Smooth muscle cell (in vitro differentiated cells): Measurements from ENCODE around the gene LRRC36. TPM values are rescaled to one million over a fixed set of nuclear protein-coding genes. Genes with fewer than 3 reads are reported as not detected.

Experiments used
- DNase-seq: peaks from one replicate; lab custom pipeline; 2025; ENCODE audit not compliant: unreplicated experiment; lab: John Stamatoyannopoulos, UW
- H2AFZ ChIP-seq: fragments of 200-600 bp; sonication (generic); 2 replicates; pipeline ENCODE4 v1.6.0; 2016; ENCODE audit warnings: antibody characterized with exemption, low read depth, mild to moderate bottlenecking
- H3F3A ChIP-seq: fragments of 200-600 bp; sonication (generic); 2 replicates; pipeline ENCODE4 v1.6.0; 2017; ENCODE audit warnings: antibody characterized with exemption, low read depth
- H3K27ac ChIP-seq: fragments of 200-600 bp; sonication (generic); 2 replicates; pipeline ENCODE4 v1.5.1; 2016; ENCODE audit warnings: low read depth, mild to moderate bottlenecking
- H3K27me3 ChIP-seq: fragments of 200-600 bp; sonication (generic); 2 replicates; pipeline ENCODE4 v1.6.1; 2016; ENCODE audit warnings: low read depth, mild to moderate bottlenecking
- H3K36me3 ChIP-seq: fragments of 200-600 bp; sonication (generic); 2 replicates; pipeline ENCODE4 v1.5.1; 2016; ENCODE audit warnings: low read depth
- H3K4me1 ChIP-seq: fragments of 200-600 bp; sonication (generic); 2 replicates; pipeline ENCODE4 v1.5.1; 2016; ENCODE audit warnings: low read depth
- H3K4me2 ChIP-seq: fragments of 200-600 bp; sonication (generic); 2 replicates; pipeline ENCODE4 v1.6.0; 2016; ENCODE audit warnings: mild to moderate bottlenecking
- H3K4me3 ChIP-seq: fragments of 200-600 bp; sonication (generic); 2 replicates; pipeline ENCODE4 v1.5.1; 2016; ENCODE audit warnings: mild to moderate bottlenecking
- H3K79me2 ChIP-seq: fragments of 200-600 bp; sonication (generic); 2 replicates; pipeline ENCODE4 v1.6.0; 2016; ENCODE audit warnings: low read depth, mild to moderate bottlenecking
- H3K9ac ChIP-seq: fragments of 200-600 bp; sonication (generic); 2 replicates; pipeline ENCODE4 v1.6.0; 2016; ENCODE audit warnings: low read depth
- H3K9me3 ChIP-seq: fragments of 200-600 bp; sonication (generic); replicated peaks from 2 replicates; pipeline ENCODE4 v1.5.1; 2016; ENCODE audit warnings: low read depth
- H4K20me1 ChIP-seq: fragments of 200-600 bp; sonication (generic); 2 replicates; pipeline ENCODE4 v1.6.0; 2016; ENCODE audit warnings: low read depth
- WGBS: methylation state at CpG from one replicate; pipeline ENCODE4 v1.1.7; 2016; ENCODE audit warnings: low lambda C conversion rate; 5-methylcytosine and 5-hydroxymethylcytosine counted together
- polyA plus RNA-seq: library from polyadenylated mRNA; unstranded; fragments of >200 nt; fragmentation: Nextera tagmentation; extraction: Ambion mirVana; gene quantifications from 2 replicates; pipeline ENCODE4 v1.2.1, GENCODE V29; 2016
- total RNA-seq: library from RNA; depleted of rRNA; stranded (reverse); fragments of >200 nt; gene quantifications from 2 replicates; pipeline ENCODE4 v1.2.3, GENCODE V29; 2014
- TF ChIP-seq, protein P1 (sequence below): fragments of 200-600 bp; sonication (generic); IDR thresholded peaks from 2 replicates; pipeline ENCODE4 v1.5.1; 2017; ENCODE audit warnings: borderline replicate concordance, mild to moderate bottlenecking, antibody characterized with exemption; ENCODE audit not compliant: insufficient read depth, poor library complexity, severe bottlenecking

Gene LRRC36
- total and polyA plus RNA-seq, 2 experiments from 2014 or later, result 0.24 TPM; not detected in 1

DNA sequence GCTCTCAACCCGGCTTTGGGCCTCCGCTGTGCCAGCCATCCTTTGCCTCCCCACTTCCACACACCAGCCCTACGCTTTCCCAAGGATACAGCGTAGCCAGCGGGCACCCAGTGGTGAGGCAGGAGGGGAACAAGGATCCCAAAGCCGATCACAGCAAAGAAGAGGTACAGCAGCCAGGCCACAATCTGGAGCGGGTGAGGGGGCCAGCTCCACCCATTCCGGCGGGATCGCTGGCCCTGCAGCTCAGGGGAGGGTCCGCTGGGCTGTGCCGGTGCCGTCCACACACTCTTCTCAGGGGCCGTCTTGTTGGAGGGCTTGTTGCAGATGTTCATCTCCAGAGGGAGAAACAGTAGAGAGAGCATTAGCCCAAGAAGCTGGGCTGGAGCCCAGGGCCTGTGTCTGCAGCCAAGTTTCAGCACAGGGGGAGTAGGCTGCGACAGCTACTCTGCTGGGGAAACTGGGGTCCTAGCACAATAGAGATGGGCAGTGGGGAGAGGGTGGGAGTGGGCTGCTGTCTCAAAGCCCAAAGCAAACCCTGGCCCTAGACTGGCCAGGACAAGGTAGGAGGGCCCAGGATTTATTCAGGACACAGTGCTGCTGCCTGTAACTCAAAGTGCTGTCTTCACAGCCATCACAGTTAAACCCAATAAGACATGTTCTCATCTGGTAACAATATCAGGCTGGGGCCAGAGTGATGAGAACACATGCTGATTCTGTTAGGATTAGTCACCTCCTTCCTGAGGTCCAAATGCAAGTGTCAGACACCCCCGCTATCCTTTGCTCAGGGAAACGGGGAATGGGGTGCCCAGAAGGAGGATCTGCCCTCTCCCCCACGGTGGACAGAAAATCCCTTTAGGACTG lies 79.7 kb downstream of the LRRC36 start:
- Histone ChIP-seq H3K27ac (peak overlapping the region; percentile 21), H3K79me2 (no peaks in the 10 kb centered on the region), H3K9me3 (no peaks in the 10 kb centered on the region), H3F3A (no peaks in the 10 kb centered on the region), H3K36me3 (no peaks in the 10 kb centered on the region), H3K27me3 (no peaks in the 10 kb centered on the region), H3K4me2 (no peak overlapping the region), H4K20me1 (peaks cover 6% of the 10 kb centered on the region), H3K4me3 (no peak overlapping the region), H3K4me1 (no peaks in the 10 kb centered on the region), H3K9ac (peak overlapping the region; percentile 10), H2AFZ (no peak overlapping the region)
- TF ChIP-seq, protein P1, sequence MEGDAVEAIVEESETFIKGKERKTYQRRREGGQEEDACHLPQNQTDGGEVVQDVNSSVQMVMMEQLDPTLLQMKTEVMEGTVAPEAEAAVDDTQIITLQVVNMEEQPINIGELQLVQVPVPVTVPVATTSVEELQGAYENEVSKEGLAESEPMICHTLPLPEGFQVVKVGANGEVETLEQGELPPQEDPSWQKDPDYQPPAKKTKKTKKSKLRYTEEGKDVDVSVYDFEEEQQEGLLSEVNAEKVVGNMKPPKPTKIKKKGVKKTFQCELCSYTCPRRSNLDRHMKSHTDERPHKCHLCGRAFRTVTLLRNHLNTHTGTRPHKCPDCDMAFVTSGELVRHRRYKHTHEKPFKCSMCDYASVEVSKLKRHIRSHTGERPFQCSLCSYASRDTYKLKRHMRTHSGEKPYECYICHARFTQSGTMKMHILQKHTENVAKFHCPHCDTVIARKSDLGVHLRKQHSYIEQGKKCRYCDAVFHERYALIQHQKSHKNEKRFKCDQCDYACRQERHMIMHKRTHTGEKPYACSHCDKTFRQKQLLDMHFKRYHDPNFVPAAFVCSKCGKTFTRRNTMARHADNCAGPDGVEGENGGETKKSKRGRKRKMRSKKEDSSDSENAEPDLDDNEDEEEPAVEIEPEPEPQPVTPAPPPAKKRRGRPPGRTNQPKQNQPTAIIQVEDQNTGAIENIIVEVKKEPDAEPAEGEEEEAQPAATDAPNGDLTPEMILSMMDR, result no peak
- DNase-seq, result no peak
- 88% methylated on average over 18 of the region's 18 CpGs for WGBS

DNA sequence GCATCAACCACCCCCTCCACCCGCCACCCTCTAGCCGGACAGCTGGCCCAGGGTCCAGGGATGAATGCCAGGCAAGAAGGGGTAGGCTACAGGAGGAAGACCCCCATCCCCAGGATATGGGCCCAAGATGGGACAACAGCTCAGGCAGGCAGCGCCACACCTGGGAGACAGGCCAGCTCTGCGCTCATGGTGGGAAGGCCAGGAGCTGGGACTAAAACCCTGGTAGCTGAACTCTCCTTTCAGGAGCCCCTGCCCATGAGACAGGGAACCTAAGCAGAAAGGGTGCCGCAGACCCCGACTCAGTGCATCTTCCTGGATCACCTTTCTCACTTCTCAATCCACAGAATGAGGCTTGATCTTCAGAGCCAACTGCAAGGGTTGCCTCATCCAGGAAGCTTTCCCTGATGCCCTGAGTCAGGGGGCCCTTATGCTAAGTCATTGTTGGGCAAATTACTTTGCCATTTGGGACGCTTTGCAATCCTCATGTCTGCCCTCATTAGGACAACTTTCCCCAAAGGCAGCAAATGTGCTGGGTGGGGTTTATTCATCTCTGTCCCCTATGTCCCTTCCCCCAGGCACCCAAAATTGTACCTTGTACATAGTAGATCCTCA lies 80.7 kb downstream of the LRRC36 start:
- DNase-seq, result no peak
- Histone ChIP-seq H3F3A (no peaks in the 10 kb centered on the region), H3K4me2 (no peak overlapping the region), H3K4me3 (no peak overlapping the region), H3K36me3 (no peaks in the 10 kb centered on the region), H3K79me2 (no peaks in the 10 kb centered on the region), H3K9ac (peak overlapping the region; percentile 10), H3K4me1 (no peaks in the 10 kb centered on the region), H4K20me1 (peaks cover 16% of the 10 kb centered on the region), H2AFZ (no peak overlapping the region), H3K27me3 (no peaks in the 10 kb centered on the region), H3K9me3 (no peaks in the 10 kb centered on the region), H3K27ac (peak overlapping the region; percentile 21)
- TF ChIP-seq, protein P1, result no peak
- 93% methylated on average over 7 of the region's 7 CpGs for WGBS

- no peak for DNase-seq
- no peak overlapping the region for H3K27ac ChIP-seq
- no peaks in the 10 kb centered on the region for H3K36me3 ChIP-seq
- 87% methylated on average over 6 of the region's 6 CpGs for WGBS
- no peak overlapping the region for H3K4me3 ChIP-seq
- H3K9ac ChIP-seq, result no peak overlapping the region
- no peaks in the 10 kb centered on the region for H3K9me3 ChIP-seq
- H3K79me2 ChIP-seq, result no peaks in the 10 kb centered on the region
- no peak overlapping the region for H3K4me2 ChIP-seq
- peaks cover 17% of the 10 kb centered on the region for H4K20me1 ChIP-seq
- H3F3A ChIP-seq, result no peaks in the 10 kb centered on the region
- H3K27me3 ChIP-seq, result no peaks in the 10 kb centered on the region
- TF ChIP-seq, protein P1, result no peak
- H3K4me1 ChIP-seq, result no peaks in the 10 kb centered on the region
- H2AFZ ChIP-seq, result no peak overlapping the region
Measured at GRCh38 chr16:67407788-67408452, 81.3 kb downstream of the LRRC36 start.
